HG03139 (cell line): ENCODE measurements around the gene PLEKHG4B.
"Not testable (repeated sequence)": the region's sequence is repeated elsewhere in the genome, so short reads cannot be mapped to it uniquely, and the experiment has no call there.

Experiments used
- ATAC-seq: cut with Tn5 transposase; IDR thresholded peaks from one replicate; pipeline ENCODE4 v1.9.1; 2021; ENCODE audit not compliant: unreplicated experiment

PLEKHG4B gene

GRCh38 chr5:218457-219291 lies 126.7 kb downstream of the PLEKHG4B start:
- peak; percentile 14 for ATAC-seq

- ATAC-seq: no peak
These were observed 127.5 kb downstream of the PLEKHG4B start for GRCh38 chr5:219460-219863.

- peak; percentile 28 for ATAC-seq
These were observed 128.0 kb downstream of the PLEKHG4B start for GRCh38 chr5:219991-220390.

- ATAC-seq: not testable (repeated sequence)
These were observed 131.2 kb downstream of the PLEKHG4B start for GRCh38 chr5:222951-223715.

GRCh38 chr5:223791-224190 lies 131.8 kb downstream of the PLEKHG4B start:
- ATAC-seq: no peak

GRCh38 chr5:225334-225733 lies 133.4 kb downstream of the PLEKHG4B start:
- ATAC-seq: no peak

GRCh38 chr5:227375-227774 lies 135.4 kb downstream of the PLEKHG4B start:
- not testable (repeated sequence) for ATAC-seq

- no peak for ATAC-seq
These were observed 136.9 kb downstream of the PLEKHG4B start for GRCh38 chr5:228886-229285.

- ATAC-seq: no peak
These were observed 138.7 kb downstream of the PLEKHG4B start for GRCh38 chr5:230711-231110.

GRCh38 chr5:231661-232060 lies 139.7 kb downstream of the PLEKHG4B start:
- ATAC-seq: no peak

GRCh38 chr5:233426-233825 lies 141.5 kb downstream of the PLEKHG4B start:
- not testable (repeated sequence) for ATAC-seq

- no peak for ATAC-seq
These were observed 142.5 kb downstream of the PLEKHG4B start for GRCh38 chr5:234450-234849.

GRCh38 chr5:235527-235926 lies 143.6 kb downstream of the PLEKHG4B start:
- ATAC-seq: not testable (repeated sequence)

- not testable (repeated sequence) for ATAC-seq
These were observed 146.0 kb downstream of the PLEKHG4B start for GRCh38 chr5:237931-238330.
